Muscle layer of duodenum (tissue), 2 donors: ENCODE measurements around the gene SNRPD1.
"Not testable (repeated sequence)": the region's sequence is repeated elsewhere in the genome, so short reads cannot be mapped to it uniquely, and the experiment has no call there.

ENCODE experiments used
- H3K27ac ChIP-seq: one replicate; pipeline ENCODE4 v1.7.0; 2013; ENCODE audit warnings: mild to moderate bottlenecking, low read length
- H3K27me3 ChIP-seq: one replicate; pipeline ENCODE4 v1.7.0; 2013; ENCODE audit warnings: low read depth, mild to moderate bottlenecking, control low read depth, low read length
- H3K36me3 ChIP-seq, 2 donors: one replicate each; pipeline ENCODE4 v1.7.0; 2013; ENCODE audit warnings: low read length in 2 of 2, control low read depth in 1 of 2, mild to moderate bottlenecking in 1 of 2; ENCODE audit not compliant: insufficient read depth in 2 of 2, control insufficient read depth in 1 of 2
- H3K4me1 ChIP-seq, 2 donors: one replicate each; pipeline ENCODE4 v1.7.0; 2013; ENCODE audit warnings: low read length in 2 of 2, mild to moderate bottlenecking in 2 of 2, control low read depth in 1 of 2, moderate library complexity in 1 of 2; ENCODE audit not compliant: insufficient read depth in 2 of 2, control insufficient read depth in 1 of 2
- H3K4me3 ChIP-seq, 2 donors: one replicate each; pipeline ENCODE4 v1.7.0; 2013; ENCODE audit warnings: low read length in 2 of 2, low read depth in 1 of 2, mild to moderate bottlenecking in 1 of 2
- H3K9me3 ChIP-seq, 2 donors: one replicate each; pipeline ENCODE4 v1.7.0; 2013; ENCODE audit warnings: low read length in 2 of 2, control low read depth in 1 of 2, mild to moderate bottlenecking in 1 of 2; ENCODE audit not compliant: control insufficient read depth in 1 of 2
- donor health status: healthy.

The SNRPD1 gene

DNA sequence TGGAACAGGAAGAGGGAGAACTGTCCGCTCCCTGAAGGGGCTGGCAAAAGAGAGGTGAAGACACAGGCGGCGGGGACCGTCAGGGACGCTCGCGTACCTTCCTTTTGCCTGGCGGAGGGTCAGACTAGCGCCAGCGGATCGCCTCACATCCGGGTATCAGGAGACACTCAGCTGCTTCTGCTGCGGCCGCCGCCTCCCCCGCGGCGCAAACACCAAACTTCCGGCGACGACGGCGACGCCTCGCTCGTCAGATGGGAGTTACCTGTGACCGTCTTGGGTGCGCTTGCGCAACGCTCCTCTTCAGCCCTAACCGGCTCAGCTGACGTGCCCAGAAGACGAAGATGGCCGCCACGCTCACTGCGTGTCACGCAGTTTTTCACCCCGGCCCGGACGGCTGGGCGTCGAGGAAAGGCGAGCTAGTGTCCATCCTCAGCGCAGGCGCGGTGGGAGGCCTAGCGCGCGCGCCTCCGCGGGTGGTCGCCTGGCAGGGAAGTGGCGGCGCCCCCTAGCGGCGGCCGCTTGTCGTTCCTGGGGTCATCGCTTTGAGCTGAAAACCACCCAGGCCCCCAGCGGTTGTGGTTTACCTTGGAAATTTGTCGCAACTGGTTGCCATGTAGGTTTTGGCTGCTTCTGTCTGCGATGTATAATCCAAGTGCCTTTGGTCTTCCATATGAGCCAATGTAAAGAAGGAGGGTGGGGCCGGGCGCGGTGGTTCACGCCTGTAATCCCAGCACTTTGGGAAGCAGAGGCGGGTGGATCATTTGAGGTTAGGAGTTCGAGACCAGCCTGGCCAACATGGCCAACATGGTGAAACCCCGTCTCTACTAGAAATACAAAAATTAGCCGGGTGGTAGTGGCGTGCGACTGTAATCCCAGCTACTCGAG, 11.3 kb upstream of the SNRPD1 start, which contains the start of gene ESCO1:
Gene ESCO1 (minus strand): TSS at position 179 of the 885 bp plus-strand sequence. CDS start 25,861 bp downstream, outside the sequence.
- H3K27me3 ChIP-seq = no peaks in the 10 kb centered on the region
- H3K9me3 ChIP-seq = no peaks in the 10 kb centered on the region
- peaks cover 0 to 7% of the 10 kb centered on the region in 2 donors for H3K4me1 ChIP-seq
- peak within 1 kb of the TSS; percentile 97 for H3K27ac ChIP-seq
- peak within 1 kb of the TSS; percentile 84 to 91 for H3K4me3 ChIP-seq
- peaks cover 0 to 4% of the 10 kb centered on the region in 2 donors for H3K36me3 ChIP-seq

GRCh38 chr18:21602299-21602587, 9.9 kb upstream of the SNRPD1 start:
- peaks cover 0 to 7% of the 10 kb centered on the region in 2 donors for H3K4me1 ChIP-seq
- no peak overlapping the region for H3K27ac ChIP-seq
- H3K27me3 ChIP-seq = no peaks in the 10 kb centered on the region
- no peak overlapping the region for H3K4me3 ChIP-seq
- peaks cover 0 to 4% of the 10 kb centered on the region in 2 donors for H3K36me3 ChIP-seq
- no peaks in the 10 kb centered on the region for H3K9me3 ChIP-seq

DNA sequence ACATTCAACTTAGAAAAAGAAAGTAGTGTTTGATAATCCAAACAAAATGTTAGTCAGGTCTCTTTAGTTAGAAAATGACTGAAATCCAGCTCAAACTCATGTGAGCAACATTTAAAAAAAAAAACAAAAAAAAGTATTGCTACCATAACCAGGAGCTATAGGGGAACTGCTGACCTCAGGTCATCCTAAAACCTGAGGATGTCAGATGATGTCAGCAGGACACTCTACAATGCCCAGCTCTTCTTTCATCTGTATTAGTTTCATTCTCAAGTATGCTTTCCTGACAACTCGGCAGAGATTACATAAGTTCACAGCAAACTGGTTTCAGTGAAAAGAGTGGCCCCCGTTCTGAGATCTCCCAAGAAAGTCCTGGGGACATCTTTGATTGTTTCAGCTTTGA, 7.4 kb upstream of the SNRPD1 start:
- Histone ChIP-seq H3K4me1 (no peaks in the 10 kb centered on the region), H3K9me3 (no peaks in the 10 kb centered on the region), H3K4me3 (no peak overlapping the region), H3K27ac (peak overlapping the region; percentile 13), H3K27me3 (no peaks in the 10 kb centered on the region), H3K36me3 (peaks cover 0 to 4% of the 10 kb centered on the region in 2 donors)

- peaks cover 0 to 2% of the 10 kb centered on the region in 2 donors for H3K36me3 ChIP-seq
- no peak overlapping the region for H3K4me3 ChIP-seq
- no peaks in the 10 kb centered on the region for H3K27me3 ChIP-seq
- H3K27ac ChIP-seq = peak overlapping the region; percentile 13
- no peaks in the 10 kb centered on the region for H3K9me3 ChIP-seq
- no peaks in the 10 kb centered on the region for H3K4me1 ChIP-seq
These were observed 6.9 kb upstream of the SNRPD1 start for GRCh38 chr18:21605213-21605612.

- Histone ChIP-seq H3K4me1 (peaks cover 0 to 11% of the 10 kb centered on the region in 2 donors), H3K27ac (peak overlapping the region; percentile 87), H3K4me3 (peak overlapping the region; percentile 72 to 86)
- H3K36me3 ChIP-seq, H3K9me3 ChIP-seq, H3K27me3 ChIP-seq: not testable (repeated sequence)
These were observed 551 bp upstream of the SNRPD1 start for GRCh38 chr18:21611401-21612124.

GRCh38 chr18:21621640-21622039, 9.5 kb downstream of the SNRPD1 start:
- H3K4me3 ChIP-seq, H3K27ac ChIP-seq, H3K4me1 ChIP-seq, H3K9me3 ChIP-seq, H3K27me3 ChIP-seq: not testable (repeated sequence)
- H3K36me3 ChIP-seq = peaks cover 14 to 27% of the 10 kb centered on the region in 2 donors

DNA sequence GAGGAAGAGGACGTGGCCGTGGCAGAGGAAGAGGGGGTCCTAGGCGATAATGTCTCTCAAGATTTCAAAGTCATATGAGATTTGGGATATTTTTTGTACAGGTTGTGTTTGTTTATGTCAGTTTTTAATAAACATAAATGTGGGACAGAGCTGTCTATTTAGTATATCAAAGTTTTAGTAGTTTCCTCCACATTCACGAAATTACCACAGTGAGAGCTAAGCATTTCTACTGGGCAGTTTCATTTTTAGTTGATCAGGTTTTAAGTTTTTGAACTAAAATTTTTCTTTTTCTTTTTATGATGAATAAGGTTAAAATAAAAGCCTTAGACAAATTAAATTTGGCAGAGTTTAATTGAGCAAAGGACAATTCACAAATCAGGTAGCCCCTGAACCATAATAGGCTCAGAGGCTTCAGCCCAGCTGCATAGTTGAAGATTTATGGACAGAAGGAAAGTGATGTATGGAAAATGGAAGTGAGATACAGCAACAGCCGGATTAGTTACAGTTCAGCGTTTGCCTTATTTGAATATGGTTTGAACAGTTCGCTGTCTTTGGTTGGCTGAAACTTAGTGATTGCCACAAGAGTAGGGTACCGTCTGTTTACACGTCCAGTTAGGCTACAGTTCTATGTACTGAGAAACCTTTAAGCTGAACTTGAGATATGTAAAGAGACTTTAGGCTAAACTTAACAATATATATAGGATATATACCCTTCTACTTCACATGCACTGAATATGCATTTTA, 17.1 kb downstream of the SNRPD1 start:
- Histone ChIP-seq H3K4me1 (no peaks in the 10 kb centered on the region), H3K4me3 (no peak overlapping the region), H3K9me3 (no peaks in the 10 kb centered on the region), H3K36me3 (peaks cover 12 to 36% of the 10 kb centered on the region in 2 donors), H3K27me3 (no peaks in the 10 kb centered on the region), H3K27ac (no peak overlapping the region)

DNA sequence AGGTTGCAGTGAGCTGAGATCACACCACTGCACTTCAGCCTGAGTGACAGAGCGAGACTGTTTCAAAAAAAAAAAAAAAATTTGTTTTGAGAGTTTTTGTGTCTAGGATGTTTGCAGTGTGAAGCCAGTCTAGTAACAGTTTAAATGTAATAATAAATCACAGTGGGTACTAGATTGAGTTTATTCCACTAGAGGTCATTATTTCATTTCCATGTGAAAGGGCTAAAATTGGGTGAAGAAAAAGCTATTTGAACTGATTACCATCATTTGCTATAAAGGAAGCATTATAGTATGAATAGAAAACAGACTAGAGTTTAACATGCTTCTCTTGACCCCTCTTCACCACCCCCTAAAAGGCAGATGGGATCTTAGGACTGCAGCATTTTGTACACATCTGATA, 20.3 kb downstream of the SNRPD1 start:
- no peaks in the 10 kb centered on the region for H3K4me1 ChIP-seq
- H3K4me3 ChIP-seq = no peak overlapping the region
- H3K9me3 ChIP-seq = no peaks in the 10 kb centered on the region
- no peak overlapping the region for H3K27ac ChIP-seq
- no peaks in the 10 kb centered on the region for H3K27me3 ChIP-seq
- H3K36me3 ChIP-seq = peaks cover 8 to 35% of the 10 kb centered on the region in 2 donors

DNA sequence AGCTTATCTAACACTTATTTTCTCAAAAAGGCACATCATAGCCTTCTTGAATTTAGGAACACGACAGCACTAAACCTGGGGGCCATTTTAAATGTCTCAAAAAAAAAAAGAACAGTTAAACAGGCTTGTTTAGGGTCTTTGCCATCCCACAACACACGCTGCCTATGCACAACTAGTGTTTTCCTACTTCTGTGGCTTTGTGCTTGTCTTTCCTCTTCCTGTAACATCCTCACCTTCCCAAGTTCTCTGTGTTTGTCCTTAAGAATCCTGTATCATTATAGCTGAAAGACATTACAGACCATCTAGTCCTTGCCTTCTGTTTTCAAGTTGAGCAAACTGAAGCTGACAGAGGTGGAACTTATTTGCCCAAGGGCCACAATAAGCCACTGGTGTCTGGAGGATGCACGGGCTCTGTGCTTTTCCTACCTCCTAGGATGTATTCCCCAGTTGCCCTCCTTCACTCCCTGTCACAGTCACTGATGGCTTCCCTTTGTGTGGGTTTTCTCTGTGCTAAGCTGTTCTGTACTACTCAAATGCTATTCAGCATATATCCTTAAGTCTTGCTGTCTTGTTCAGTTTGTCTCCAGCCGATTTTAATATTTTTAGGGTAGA, 22.6 kb downstream of the SNRPD1 start:
- H3K27me3 ChIP-seq = no peaks in the 10 kb centered on the region
- no peak overlapping the region for H3K27ac ChIP-seq
- H3K4me1 ChIP-seq = no peaks in the 10 kb centered on the region
- peaks cover under 1 to 18% of the 10 kb centered on the region in 2 donors for H3K36me3 ChIP-seq
- H3K4me3 ChIP-seq = no peak overlapping the region
- no peaks in the 10 kb centered on the region for H3K9me3 ChIP-seq

- Histone ChIP-seq H3K36me3 (peaks cover 0 to 5% of the 10 kb centered on the region in 2 donors), H3K4me3 (no peak overlapping the region), H3K27ac (no peak overlapping the region), H3K9me3 (no peaks in the 10 kb centered on the region), H3K4me1 (no peaks in the 10 kb centered on the region), H3K27me3 (no peaks in the 10 kb centered on the region)
These were observed 24.7 kb downstream of the SNRPD1 start for GRCh38 chr18:21636769-21637168.

GRCh38 chr18:21638822-21639221, 26.7 kb downstream of the SNRPD1 start:
- Histone ChIP-seq H3K27ac (no peak overlapping the region), H3K4me3 (no peak overlapping the region), H3K36me3 (peaks cover 0 to 5% of the 10 kb centered on the region in 2 donors), H3K4me1 (no peaks in the 10 kb centered on the region), H3K9me3 (no peaks in the 10 kb centered on the region), H3K27me3 (no peaks in the 10 kb centered on the region)
